ENCODE results near the gene SFSWAP.

GRCh38 chr12:131753757-131754156, 42.9 kb downstream of the SFSWAP start:
- TF ChIP-seq POLR2AphosphoS5 (IDR thresholded peaks at IDR 0.05; ENCODE audit: low read depth) (no peak), CTCF (IDR thresholded peaks at IDR 0.05; ENCODE audit: insufficient read depth, low read length) (no peak), GABPA (IDR thresholded peaks at IDR 0.05; ENCODE audit: low read depth) (no peak), SPI1 (IDR thresholded peaks at IDR 0.05; ENCODE audit: borderline replicate concordance, low read depth) (no peak)

All from HL-60 (cell line).